SK-N-MC (cell line): Measurements from ENCODE around the gene ORAI2.
"Not testable (repeated sequence)": the region's sequence is repeated elsewhere in the genome, so short reads cannot be mapped to it uniquely, and the experiment has no call there.

Experiments
- DNase-seq: peaks from one replicate; pipeline ENCODE4 v3.0.0-alpha.2; 2011; ENCODE audit warnings: low read depth, low spot score
- H3K27ac ChIP-seq: fragments of 200-600 bp; sonication (generic); 2 replicates; pipeline ENCODE4 v1.5.1; 2016; ENCODE audit warnings: mixed run types
- H3K36me3 ChIP-seq: fragments of 200-600 bp; sonication (generic); 2 replicates; pipeline ENCODE4 v1.6.1; 2017; ENCODE audit warnings: antibody characterized with exemption, low read length, mixed read lengths; ENCODE audit not compliant: insufficient read depth
- H3K4me3 ChIP-seq: fragments of 200-600 bp; sonication (generic); 2 replicates; pipeline ENCODE4 v1.5.1; 2016
- H3K9ac ChIP-seq: fragments of 200-600 bp; sonication (generic); 2 replicates; pipeline ENCODE4 v1.8.0; 2017; ENCODE audit warnings: mixed run types, mixed read lengths; ENCODE audit not compliant: insufficient read length
- H3K9me3 ChIP-seq: fragments of 200-600 bp; sonication (generic); 2 replicates; pipeline ENCODE4 v1.6.1; 2017; ENCODE audit warnings: low read depth, mild to moderate bottlenecking, antibody characterized with exemption, low read length, moderate library complexity, mixed read lengths
- EZH2 ChIP-seq: fragments of 200-600 bp; sonication (generic); IDR thresholded peaks from one replicate; pipeline ENCODE4 v1.6.1; 2017; ENCODE audit warnings: antibody characterized with exemption
- FOXP2 ChIP-seq: optimal IDR thresholded peaks from 2 replicates; pipeline ENCODE3; 2011; ENCODE audit warnings: mild to moderate bottlenecking, moderate library complexity; ENCODE audit not compliant: insufficient read depth; ENCODE audit errors: extremely low read length, control extremely low read depth
- POLR2AphosphoS5 ChIP-seq: IDR thresholded peaks from 2 replicates; pipeline ENCODE4 v1.6.1; 2012; ENCODE audit warnings: mild to moderate bottlenecking, low read depth, low read length, borderline replicate concordance

ORAI2 gene

GRCh38 chr7:102447311-102447710 is 13.9 kb downstream of the ORAI2 start:
- Histone ChIP-seq H3K27ac (no peak overlapping the region), H3K9ac (no peak overlapping the region), H3K36me3 (no peaks in the 10 kb centered on the region; the same call in 1 of the 2 replicates), H3K4me3 (no peak overlapping the region), H3K9me3 (no peaks in the 10 kb centered on the region)
- no peak for TF ChIP-seq EZH2
- no peak for TF ChIP-seq FOXP2
- no peak for TF ChIP-seq POLR2AphosphoS5
- DNase-seq = no peak

GRCh38 chr7:102449136-102449535 is 15.8 kb downstream of the ORAI2 start:
- no peak for TF ChIP-seq POLR2AphosphoS5
- no peak for TF ChIP-seq EZH2
- no peak for TF ChIP-seq FOXP2

GRCh38 chr7:102450242-102450641 is 16.9 kb downstream of the ORAI2 start:
- Histone ChIP-seq H3K9ac (no peak overlapping the region), H3K4me3 (no peak overlapping the region), H3K36me3 (no peaks in the 10 kb centered on the region; the same call in 1 of the 2 replicates), H3K27ac (no peak overlapping the region), H3K9me3 (no peaks in the 10 kb centered on the region)
- TF ChIP-seq FOXP2 (no peak), POLR2AphosphoS5 (no peak), EZH2 (no peak)
- no peak for DNase-seq

More at GRCh38 chr7:102449136-102449535, 15.8 kb downstream of the ORAI2 start:
- H3K9ac ChIP-seq = no peak overlapping the region
- no peak overlapping the region for H3K4me3 ChIP-seq
- H3K27ac ChIP-seq = no peak overlapping the region
- H3K9me3 ChIP-seq = no peaks in the 10 kb centered on the region
- DNase-seq = no peak
- no peaks in the 10 kb centered on the region; the same call in 1 of the 2 replicates for H3K36me3 ChIP-seq

- Histone ChIP-seq H3K9ac (no peak overlapping the region), H3K4me3 (no peak overlapping the region), H3K27ac (no peak overlapping the region), H3K9me3 (no peaks in the 10 kb centered on the region), H3K36me3 (no peaks in the 10 kb centered on the region; the same call in 1 of the 2 replicates)
- DNase-seq = no peak
- TF ChIP-seq EZH2 (no peak), FOXP2 (no peak), POLR2AphosphoS5 (no peak)
Measured at GRCh38 chr7:102451371-102452054, 18.1 kb downstream of the ORAI2 start.

- H3K27ac ChIP-seq = no peak overlapping the region
- H3K36me3 ChIP-seq = peaks cover 5% of the 10 kb centered on the region; the same call in 1 of the 2 replicates
- TF ChIP-seq POLR2AphosphoS5 (no peak), EZH2 (no peak), FOXP2 (no peak)
- no peak for DNase-seq
- H3K4me3 ChIP-seq = no peak overlapping the region
- no peak overlapping the region for H3K9ac ChIP-seq
- H3K9me3 ChIP-seq = no peaks in the 10 kb centered on the region
Measured at GRCh38 chr7:102452451-102452850, 19.1 kb downstream of the ORAI2 start.

GRCh38 chr7:102453319-102453718 is 19.9 kb downstream of the ORAI2 start:
- no peak overlapping the region for H3K27ac ChIP-seq
- TF ChIP-seq EZH2 (no peak), POLR2AphosphoS5 (no peak), FOXP2 (no peak)
- no peak overlapping the region for H3K9ac ChIP-seq
- peaks cover 13% of the 10 kb centered on the region; the same call in 1 of the 2 replicates for H3K36me3 ChIP-seq
- no peaks in the 10 kb centered on the region for H3K9me3 ChIP-seq
- H3K4me3 ChIP-seq = no peak overlapping the region
- DNase-seq = no peak

- DNase-seq = no peak
- Histone ChIP-seq H3K4me3 (no peak overlapping the region), H3K36me3 (peaks cover 16% of the 10 kb centered on the region; the same call in 1 of the 2 replicates), H3K27ac (no peak overlapping the region), H3K9ac (no peak overlapping the region), H3K9me3 (no peaks in the 10 kb centered on the region)
- TF ChIP-seq EZH2 (no peak), FOXP2 (no peak), POLR2AphosphoS5 (no peak)
Measured at GRCh38 chr7:102454468-102454867, 21.1 kb downstream of the ORAI2 start.

DNA sequence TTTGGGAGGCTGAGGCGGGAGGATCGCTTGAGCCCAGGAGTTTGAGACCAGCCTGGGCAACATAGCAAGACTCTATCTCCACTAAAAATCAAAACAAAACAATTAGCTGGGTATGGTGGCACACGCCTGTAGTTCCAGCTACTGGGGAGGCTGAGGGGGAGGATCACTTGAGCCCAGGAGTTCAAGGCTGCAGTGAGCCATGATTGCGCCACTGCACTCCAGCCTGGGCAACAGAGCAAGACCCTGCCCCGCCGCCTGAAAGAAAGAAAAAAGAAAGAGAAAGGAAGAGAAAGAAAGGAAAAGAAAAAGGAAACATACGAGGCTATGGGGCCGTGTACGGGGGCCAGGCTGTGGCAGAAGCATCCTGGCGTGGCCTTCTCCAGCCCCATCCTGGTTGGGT is 21.6 kb downstream of the ORAI2 start:
- DNase-seq, H3K27ac ChIP-seq, H3K9ac ChIP-seq, H3K4me3 ChIP-seq, H3K9me3 ChIP-seq: not testable (repeated sequence)
- H3K36me3 ChIP-seq = peaks cover 16% of the 10 kb centered on the region; the same call in 1 of the 2 replicates

- Histone ChIP-seq H3K27ac (no peak overlapping the region), H3K4me3 (no peak overlapping the region), H3K9ac (no peak overlapping the region), H3K9me3 (no peaks in the 10 kb centered on the region), H3K36me3 (peaks cover 16% of the 10 kb centered on the region; the same call in 1 of the 2 replicates)
- no peak for DNase-seq
- TF ChIP-seq FOXP2 (no peak), EZH2 (no peak), POLR2AphosphoS5 (no peak)
Measured at GRCh38 chr7:102455596-102455995, 22.2 kb downstream of the ORAI2 start.
